A549 (cell line): ENCODE measurements around the gene DTNB. TPM values are rescaled to one million over a fixed set of nuclear protein-coding genes. Genes with fewer than 3 reads are reported as not detected.

ENCODE experiments used
- ATAC-seq, 2 experiments: fragments of 200-7000 bp in 1 of 2; fragments of >200 bp in 1 of 2; cut with Nextera tagmentation in 1 of 2; cut with Tn5 transposase in 1 of 2; 3 replicates each; pipeline versions ENCODE4 v1.8.0 to v1.9.1; 2018 to 2020; ENCODE audit warnings: mild to moderate bottlenecking in 1 of 2, moderate library complexity in 1 of 2
- CTCF ChIA-PET: fragments of 300-600 bp; sonication (Branson Sonifier 250); formaldehyde crosslinking; extraction: SDS; loops from one replicate; lab custom pipeline; 2021; ENCODE audit warnings: antibody characterized with exemption, inconsistent platforms; lab: Yijun Ruan, JAX
- POLR2A ChIA-PET: fragments of 350-600 bp; formaldehyde crosslinking; extraction: SDS; loops from one replicate; lab custom pipeline; 2021; ENCODE audit warnings: antibody characterized with exemption, inconsistent platforms; lab: Yijun Ruan, JAX
- DNase-seq, 2 experiments: peaks; one replicate each; pipeline versions ENCODE4 v3.0.0 to v3.0.0-alpha.2; 2011 to 2016; ENCODE audit warnings: low read depth in 1 of 2, low spot score in 1 of 2
- FAIRE-seq: peaks from 2 replicates; lab custom pipeline; 2011; peaks lifted over from hg19 to GRCh38; lab: Jason Lieb, UNC
- H3K27ac ChIP-seq, 2 experiments: fragments of >200 bp; sonication (Bioruptor Twin); formaldehyde crosslinking; 3 replicates each; pipeline ENCODE4 v1.5.1; 2016 to 2017
- H3K4me1 ChIP-seq: fragments of >200 bp; sonication (Bioruptor Twin); formaldehyde crosslinking; 3 replicates; pipeline ENCODE4 v1.6.1; 2016
- H3K4me2 ChIP-seq: fragments of >200 bp; sonication (Bioruptor Twin); formaldehyde crosslinking; 3 replicates; pipeline ENCODE4 v1.6.1; 2016
- H3K4me3 ChIP-seq: fragments of >200 bp; sonication (Bioruptor Twin); formaldehyde crosslinking; 3 replicates; pipeline ENCODE4 v1.5.1; 2016
- H3K9me3 ChIP-seq: fragments of >200 bp; sonication (Bioruptor Twin); formaldehyde crosslinking; 3 replicates; pipeline ENCODE4 v1.6.1; 2016
- ATOH8 ChIP-seq: fragments of 250-450 bp; sonication (Bioruptor Pico); IDR thresholded peaks from 2 replicates; pipeline ENCODE4 v1.5.0; 2020; ENCODE audit warnings: low read depth, mild to moderate bottlenecking, moderate library complexity
- BCL3 ChIP-seq: fragments of >200 bp; sonication (Bioruptor Twin); formaldehyde crosslinking; IDR thresholded peaks from 3 replicates; pipeline ENCODE4 v1.6.1; 2016
- BHLHE40 ChIP-seq: IDR thresholded peaks from 2 replicates; pipeline ENCODE4 v1.6.1; 2012; ENCODE audit warnings: low read depth, low read length, inconsistent platforms
- CBX8 ChIP-seq: fragments of 200-600 bp; sonication (generic); IDR thresholded peaks from 2 replicates; pipeline ENCODE4 v1.6.1; 2016
- CEBPB ChIP-seq, 2 experiments: fragments of >200 bp in 1 of 2; sonication (Bioruptor Twin) in 1 of 2; formaldehyde crosslinking in 1 of 2; IDR thresholded peaks; 2 replicates each; pipeline ENCODE4 v1.6.1; 2012 to 2016
- EHMT2 ChIP-seq: fragments of 200-600 bp; sonication (generic); IDR thresholded peaks from 2 replicates; pipeline ENCODE4 v1.6.1; 2016; ENCODE audit warnings: antibody characterized with exemption, low read depth, mild to moderate bottlenecking, moderate library complexity
- ELK1 ChIP-seq: fragments of 150-350 bp; IDR thresholded peaks from 2 replicates; pipeline ENCODE4 v1.6.1; 2014; ENCODE audit warnings: low read depth, mild to moderate bottlenecking, low read length
- EP300 ChIP-seq, 2 experiments: fragments of >200 bp; sonication (Bioruptor Twin); formaldehyde crosslinking; IDR thresholded peaks; 2 replicates in 1 of 2; 3 replicates in 1 of 2; pipeline ENCODE4 v1.6.1; 2016 to 2017
- GATA3 ChIP-seq: IDR thresholded peaks from 2 replicates; pipeline ENCODE4 v1.6.1; 2012; ENCODE audit warnings: borderline replicate concordance
- HES2 ChIP-seq: fragments of >200 bp; sonication (Bioruptor Twin); formaldehyde crosslinking; IDR thresholded peaks from 2 replicates; pipeline ENCODE4 v1.6.1; 2016
- HEYL ChIP-seq: fragments of 250-450 bp; sonication (Bioruptor Pico); IDR thresholded peaks from 2 replicates; pipeline ENCODE4 v1.8.0; 2021; ENCODE audit warnings: mild to moderate bottlenecking, moderate library complexity
- HMGXB4 ChIP-seq: fragments of 250-450 bp; sonication (Bioruptor Pico); IDR thresholded peaks from 2 replicates; pipeline ENCODE4 v1.5.0; 2021; ENCODE audit warnings: mild to moderate bottlenecking, moderate library complexity, borderline replicate concordance
- HOXB13 ChIP-seq: fragments of 250-450 bp; sonication (Bioruptor Pico); IDR thresholded peaks from 2 replicates; pipeline ENCODE4 v1.5.0; 2020; ENCODE audit warnings: low read depth, mild to moderate bottlenecking, moderate library complexity
- HOXB5 ChIP-seq: fragments of 250-450 bp; sonication (Bioruptor Pico); IDR thresholded peaks from 2 replicates; pipeline ENCODE4 v1.5.0; 2020; ENCODE audit warnings: mild to moderate bottlenecking, moderate library complexity
- JUNB ChIP-seq: fragments of >200 bp; sonication (Bioruptor Twin); formaldehyde crosslinking; IDR thresholded peaks from 2 replicates; pipeline ENCODE4 v1.6.1; 2016
- MAX ChIP-seq: IDR thresholded peaks from 2 replicates; pipeline ENCODE4 v1.6.1; 2012
- NFE2L2 ChIP-seq: fragments of 150-350 bp; conservative IDR thresholded peaks from 2 replicates; pipeline ENCODE4 v1.6.1; 2014; ENCODE audit warnings: low read length
- NR3C1 ChIP-seq: fragments of >200 bp; sonication (Bioruptor Twin); formaldehyde crosslinking; IDR thresholded peaks from 3 replicates; pipeline ENCODE4 v1.6.1; 2017
- PHF8 ChIP-seq: fragments of 200-600 bp; sonication (generic); IDR thresholded peaks from 2 replicates; pipeline ENCODE4 v1.6.1; 2016; ENCODE audit warnings: low read depth, mild to moderate bottlenecking, antibody characterized with exemption, moderate library complexity, borderline replicate concordance
- POLR2AphosphoS2 ChIP-seq: conservative IDR thresholded peaks from 2 replicates; pipeline ENCODE4 v1.6.1; 2012; ENCODE audit warnings: low read length, improper control_type of control experiment, inconsistent platforms
- RAD21 ChIP-seq, 2 experiments: fragments of >200 bp in 1 of 2; sonication (Bioruptor Twin) in 1 of 2; formaldehyde crosslinking in 1 of 2; IDR thresholded peaks in 1 of 2; conservative IDR thresholded peaks in 1 of 2; 2 replicates in 1 of 2; 3 replicates in 1 of 2; pipeline ENCODE4 v1.6.1; 2012 to 2018; ENCODE audit warnings: inconsistent platforms in 1 of 2
- RARB ChIP-seq: fragments of 250-450 bp; sonication (Bioruptor Pico); IDR thresholded peaks from 2 replicates; pipeline ENCODE4 v1.8.0; 2021; ENCODE audit warnings: mild to moderate bottlenecking, moderate library complexity
- RCOR1 ChIP-seq: fragments of 150-350 bp; IDR thresholded peaks from 2 replicates; pipeline ENCODE4 v1.6.1; 2014; ENCODE audit warnings: antibody characterized with exemption, low read length, low read depth
- RFX5 ChIP-seq: fragments of 450-650 bp; IDR thresholded peaks from 2 replicates; pipeline ENCODE4 v1.7.1; 2014; ENCODE audit warnings: antibody characterized with exemption, mild to moderate bottlenecking, moderate library complexity
- SMC3 ChIP-seq: fragments of >200 bp; sonication (Bioruptor Twin); formaldehyde crosslinking; IDR thresholded peaks from 3 replicates; pipeline ENCODE4 v1.6.1; 2018; ENCODE audit warnings: inconsistent platforms
- TFCP2L1 ChIP-seq: fragments of 250-450 bp; sonication (Bioruptor Pico); IDR thresholded peaks from 2 replicates; pipeline ENCODE4 v1.5.0; 2021; ENCODE audit warnings: mild to moderate bottlenecking
- WGBS: methylation state at CpG from one replicate; pipeline ENCODE4 v1.1.6; 2017; ENCODE audit errors: missing lambda C conversion rate; 5-methylcytosine and 5-hydroxymethylcytosine counted together
- polyA plus RNA-seq, 4 experiments: library from polyadenylated mRNA; depleted of rRNA in 3 of 4; stranded (reverse); fragments of >200 nt; fragmentation: RNase III in 1 of 4; extraction: RNeasy Plus Mini Kit Qiagen cat#74134 plus additional on column Dnase treatment in 1 of 4; gene quantifications; 2 replicates in 3 of 4; 3 replicates in 1 of 4; pipeline ENCODE4 v1.2.3, GENCODE V29; 2011 to 2017

Gene DTNB
- polyA plus RNA-seq, 2 of the 4 experiments (the other 2 are of a cell fraction): 11.2 to 32.6 TPM

- H3K4me1 ChIP-seq: peaks cover 11% of the 10 kb centered on the region
- H3K4me3 ChIP-seq: no peak overlapping the region
- ChIA-PET POLR2A (no interaction called here), CTCF (interaction anchor here (0.6 to 5.0 kb wide), 8 partner anchors 9 to 310 kb away, joined by 3 to 62 read pairs (median 4); no protein-coding TSS in a partner anchor)
- no peaks in the 10 kb centered on the region for H3K9me3 ChIP-seq
- ATAC-seq (no peak), DNase-seq (no peak), FAIRE-seq (no peak)
- TF ChIP-seq JUNB (no peak), HEYL (CRISPR knock-in tag) (no peak), POLR2AphosphoS2 (no peak), RCOR1 (no peak), RARB (CRISPR knock-in tag) (no peak), EHMT2 (no peak), CBX8 (no peak), MAX (no peak), NFE2L2 (no peak)
- H3K4me2 ChIP-seq: no peak overlapping the region
- WGBS: 87% methylated on average over 6 of the region's 6 CpGs
- no peak overlapping the region for H3K27ac ChIP-seq
Observed at GRCh38 chr2:25379535-25379934, 293.8 kb downstream of the DTNB start.

GRCh38 chr2:25378731-25379490, 294.5 kb downstream of the DTNB start:
- no peak for TF ChIP-seq HMGXB4 (CRISPR knock-in tag)
- no peak for TF ChIP-seq ELK1
- TF ChIP-seq PHF8: no peak
- no peak for TF ChIP-seq EP300 (IDR thresholded peaks at IDR 0.05)
- no peak for TF ChIP-seq HOXB13
- TF ChIP-seq ATOH8 (CRISPR knock-in tag): no peak
- no peak for TF ChIP-seq SMC3
- TF ChIP-seq NR3C1: no peak
- TF ChIP-seq RAD21 (conservative IDR thresholded peaks at IDR 0.05 in 1 of 2, IDR thresholded peaks at IDR 0.05 in 1 of 2): no peak
- no peak for TF ChIP-seq BCL3
- TF ChIP-seq NFE2L2: no peak
- TF ChIP-seq TFCP2L1 (CRISPR knock-in tag): no peak
- TF ChIP-seq GATA3: no peak
- no peak for TF ChIP-seq RFX5
- TF ChIP-seq CEBPB (IDR thresholded peaks at IDR 0.05): no peak
- TF ChIP-seq BHLHE40: no peak
- TF ChIP-seq HOXB5 (CRISPR knock-in tag): no peak
- TF ChIP-seq HES2: no peak
- ChIA-PET POLR2A (no interaction called here), CTCF (interaction anchor here (0.6 to 7.7 kb wide), 8 partner anchors 9 to 310 kb away, joined by 3 to 92 read pairs (median 6); partner anchors contain the start of gene DNMT3A)
- WGBS: 81% methylated on average over 10 of the region's 10 CpGs
- H3K9me3 ChIP-seq: no peaks in the 10 kb centered on the region
- H3K27ac ChIP-seq: no peak overlapping the region
- ATAC-seq: no peak
- no peak for DNase-seq
- peaks cover 11% of the 10 kb centered on the region for H3K4me1 ChIP-seq
- no peak overlapping the region for H3K4me3 ChIP-seq
- H3K4me2 ChIP-seq: no peak overlapping the region
- FAIRE-seq: no peak
